ENCODE results near the gene DNAH11. TPM values are rescaled to one million over a fixed set of nuclear protein-coding genes. Genes with fewer than 3 reads are reported as not detected.

The DNAH11 gene
- total RNA-seq, 1 donor from 2014 or later, result 0.94 TPM

Other genes with a start within 250 kb of the DNAH11 start
- gene SP4, start 115.0 kb upstream of the DNAH11 start, total RNA-seq, result 13.3 TPM